Loucy (cell line): ENCODE measurements around the gene EAPP.

Source experiments
- H2AFZ ChIP-seq: fragments of 200-600 bp; sonication (generic); 2 replicates; pipeline ENCODE4 v1.6.0; 2016; ENCODE audit warnings: antibody characterized with exemption, mild to moderate bottlenecking, low read length, moderate library complexity
- H3F3A ChIP-seq: fragments of 200-600 bp; 2 replicates; pipeline ENCODE4 v1.6.0; 2016; ENCODE audit warnings: antibody characterized with exemption, low read depth, mild to moderate bottlenecking
- H3K27me3 ChIP-seq: fragments of 200-600 bp; sonication (generic); 2 replicates; pipeline ENCODE4 v1.6.1; 2014; ENCODE audit warnings: low read length, mild to moderate bottlenecking; ENCODE audit not compliant: insufficient read depth, poor library complexity, severe bottlenecking
- H3K36me3 ChIP-seq: fragments of 200-600 bp; sonication (generic); 2 replicates; pipeline ENCODE4 v1.6.1; 2016; ENCODE audit warnings: low read length; ENCODE audit not compliant: insufficient read depth
- H3K4me1 ChIP-seq: fragments of 200-600 bp; sonication (generic); 2 replicates; pipeline ENCODE4 v1.5.1; 2014; ENCODE audit warnings: low read length, mild to moderate bottlenecking; ENCODE audit not compliant: insufficient read depth, poor library complexity, severe bottlenecking
- H3K4me2 ChIP-seq: fragments of 200-600 bp; sonication (generic); 2 replicates; pipeline ENCODE4 v1.6.0; 2014; ENCODE audit warnings: antibody characterized with exemption, low read length, low read depth, mild to moderate bottlenecking; ENCODE audit not compliant: poor library complexity, severe bottlenecking
- H3K4me3 ChIP-seq: fragments of 200-600 bp; sonication (generic); 2 replicates; pipeline ENCODE4 v1.5.1; 2014; ENCODE audit warnings: low read length, mild to moderate bottlenecking, mixed read lengths; ENCODE audit not compliant: poor library complexity, severe bottlenecking
- H3K79me2 ChIP-seq: fragments of 200-600 bp; sonication (generic); 2 replicates; pipeline ENCODE4 v1.6.1; 2014; ENCODE audit warnings: low read length; ENCODE audit not compliant: insufficient read depth
- H3K9ac ChIP-seq: fragments of 200-600 bp; sonication (generic); 2 replicates; pipeline ENCODE4 v1.6.0; 2014; ENCODE audit warnings: mild to moderate bottlenecking, low read depth, low read length, moderate library complexity; ENCODE audit not compliant: poor library complexity, severe bottlenecking
- H3K9me2 ChIP-seq: fragments of 200-600 bp; sonication (generic); replicated peaks from 2 replicates; pipeline ENCODE4 v1.6.1; 2016; ENCODE audit warnings: low read depth, low read length, mixed read lengths
- H3K9me3 ChIP-seq: fragments of 200-600 bp; sonication (generic); 2 replicates; pipeline ENCODE4 v1.6.1; 2014; ENCODE audit warnings: mild to moderate bottlenecking, antibody characterized with exemption, low read length, low read depth; ENCODE audit not compliant: insufficient read depth
- H4K20me1 ChIP-seq: fragments of 200-600 bp; sonication (generic); 2 replicates; pipeline ENCODE4 v1.6.0; 2014; ENCODE audit warnings: antibody characterized with exemption, low read length, mild to moderate bottlenecking; ENCODE audit not compliant: insufficient read depth, poor library complexity, severe bottlenecking
- EZH2phosphoT487 ChIP-seq: fragments of 200-600 bp; IDR thresholded peaks from 2 replicates; pipeline ENCODE4 v1.6.1; 2018; ENCODE audit warnings: antibody characterized with exemption, mild to moderate bottlenecking, moderate library complexity, borderline replicate concordance
- TF ChIP-seq, protein P1 (sequence below): fragments of 200-600 bp; sonication (generic); conservative IDR thresholded peaks from 2 replicates; pipeline ENCODE4 v1.5.1; 2014; ENCODE audit warnings: mild to moderate bottlenecking, antibody characterized with exemption, low read length

Gene EAPP

DNA sequence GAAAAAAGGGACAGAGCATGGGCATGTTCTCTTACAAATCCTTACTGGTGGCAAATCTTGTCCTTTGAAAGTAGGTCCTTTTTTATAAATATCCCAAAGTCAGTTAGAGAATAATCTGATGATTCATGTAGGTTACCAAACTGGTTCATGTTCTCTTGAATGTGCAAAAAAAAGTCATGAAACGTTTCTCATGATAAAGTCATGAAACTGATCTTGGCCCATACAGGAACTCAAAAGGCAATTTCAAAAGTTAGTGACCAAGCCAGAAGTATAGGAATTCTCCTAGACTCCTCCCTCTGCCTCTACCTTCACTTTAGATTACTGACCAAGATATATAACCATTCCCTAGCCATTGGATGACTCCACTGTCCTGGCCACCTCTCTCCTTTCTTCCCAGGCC is 50.2 kb downstream of the EAPP start:
- Histone ChIP-seq H4K20me1 (no peaks in the 10 kb centered on the region), H3K9me2 (no peaks in the 10 kb centered on the region), H2AFZ (no peak overlapping the region), H3K36me3 (no peaks in the 10 kb centered on the region), H3K4me2 (no peak overlapping the region), H3K4me1 (no peaks in the 10 kb centered on the region), H3F3A (no peaks in the 10 kb centered on the region), H3K79me2 (no peaks in the 10 kb centered on the region), H3K4me3 (no peak overlapping the region), H3K27me3 (no peaks in the 10 kb centered on the region), H3K9me3 (no peaks in the 10 kb centered on the region), H3K9ac (no peak overlapping the region)
- TF ChIP-seq EZH2phosphoT487: no peak

DNA sequence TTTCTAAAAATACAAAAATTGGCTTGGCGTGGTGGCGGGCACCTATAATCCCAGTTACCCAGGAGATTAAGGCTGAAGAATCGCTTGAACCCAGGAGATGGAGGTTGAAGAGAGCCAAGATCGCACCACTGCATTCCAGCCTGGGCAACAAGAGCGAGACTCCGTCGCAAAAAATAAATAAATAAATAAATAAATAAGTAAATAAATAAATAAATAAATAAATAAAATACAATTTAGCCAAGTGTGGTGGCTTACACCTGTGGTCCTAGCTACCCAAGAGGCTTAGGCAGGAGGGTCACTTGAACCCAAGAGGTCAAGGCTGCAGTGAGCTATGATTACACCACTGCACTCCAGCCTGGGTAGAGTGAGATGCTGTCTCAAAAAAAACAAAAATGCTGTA is 51.0 kb downstream of the EAPP start:
- TF ChIP-seq EZH2phosphoT487: no peak
- TF ChIP-seq, protein P1, sequence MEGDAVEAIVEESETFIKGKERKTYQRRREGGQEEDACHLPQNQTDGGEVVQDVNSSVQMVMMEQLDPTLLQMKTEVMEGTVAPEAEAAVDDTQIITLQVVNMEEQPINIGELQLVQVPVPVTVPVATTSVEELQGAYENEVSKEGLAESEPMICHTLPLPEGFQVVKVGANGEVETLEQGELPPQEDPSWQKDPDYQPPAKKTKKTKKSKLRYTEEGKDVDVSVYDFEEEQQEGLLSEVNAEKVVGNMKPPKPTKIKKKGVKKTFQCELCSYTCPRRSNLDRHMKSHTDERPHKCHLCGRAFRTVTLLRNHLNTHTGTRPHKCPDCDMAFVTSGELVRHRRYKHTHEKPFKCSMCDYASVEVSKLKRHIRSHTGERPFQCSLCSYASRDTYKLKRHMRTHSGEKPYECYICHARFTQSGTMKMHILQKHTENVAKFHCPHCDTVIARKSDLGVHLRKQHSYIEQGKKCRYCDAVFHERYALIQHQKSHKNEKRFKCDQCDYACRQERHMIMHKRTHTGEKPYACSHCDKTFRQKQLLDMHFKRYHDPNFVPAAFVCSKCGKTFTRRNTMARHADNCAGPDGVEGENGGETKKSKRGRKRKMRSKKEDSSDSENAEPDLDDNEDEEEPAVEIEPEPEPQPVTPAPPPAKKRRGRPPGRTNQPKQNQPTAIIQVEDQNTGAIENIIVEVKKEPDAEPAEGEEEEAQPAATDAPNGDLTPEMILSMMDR: no peak

DNA sequence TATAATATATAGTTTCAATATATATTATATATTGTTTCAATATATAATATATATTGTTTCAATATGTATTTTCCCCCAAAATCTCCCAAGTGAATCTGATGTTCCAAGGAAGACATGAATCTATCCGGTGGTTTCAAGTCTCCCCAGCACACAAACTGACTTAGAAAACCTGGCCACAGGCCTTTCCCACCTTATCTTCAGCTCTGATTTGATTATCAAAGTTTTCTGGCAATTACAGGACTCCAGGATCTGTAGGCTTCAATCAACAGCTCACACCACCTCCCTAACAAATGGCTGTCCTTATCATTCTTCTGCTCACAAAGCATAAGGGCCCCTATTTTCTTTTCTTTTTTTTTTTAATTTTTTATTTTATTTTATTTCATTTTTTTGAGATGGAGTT is 54.8 kb downstream of the EAPP start:
- no peaks in the 10 kb centered on the region for H3K36me3 ChIP-seq
- no peak overlapping the region for H3K9ac ChIP-seq
- no peaks in the 10 kb centered on the region for H3F3A ChIP-seq
- no peak overlapping the region for H3K4me2 ChIP-seq
- no peaks in the 10 kb centered on the region for H3K27me3 ChIP-seq
- H3K4me1 ChIP-seq: no peaks in the 10 kb centered on the region
- H3K9me3 ChIP-seq: no peaks in the 10 kb centered on the region
- H4K20me1 ChIP-seq: no peaks in the 10 kb centered on the region
- no peak overlapping the region for H2AFZ ChIP-seq
- no peaks in the 10 kb centered on the region for H3K9me2 ChIP-seq
- no peak for TF ChIP-seq EZH2phosphoT487
- TF ChIP-seq, protein P1: no peak
- no peaks in the 10 kb centered on the region for H3K79me2 ChIP-seq
- no peak overlapping the region for H3K4me3 ChIP-seq

More for the DNA sequence above, 51.0 kb downstream of the EAPP start:
- H3K4me2 ChIP-seq: no peak overlapping the region
- no peaks in the 10 kb centered on the region for H3K36me3 ChIP-seq
- no peak overlapping the region for H3K9ac ChIP-seq
- no peak overlapping the region for H3K4me3 ChIP-seq
- no peaks in the 10 kb centered on the region for H3F3A ChIP-seq
- no peaks in the 10 kb centered on the region for H3K79me2 ChIP-seq
- no peaks in the 10 kb centered on the region for H3K9me2 ChIP-seq
- no peaks in the 10 kb centered on the region for H3K27me3 ChIP-seq
- H3K4me1 ChIP-seq: no peaks in the 10 kb centered on the region
- no peaks in the 10 kb centered on the region for H3K9me3 ChIP-seq
- no peaks in the 10 kb centered on the region for H4K20me1 ChIP-seq
- no peak overlapping the region for H2AFZ ChIP-seq

DNA sequence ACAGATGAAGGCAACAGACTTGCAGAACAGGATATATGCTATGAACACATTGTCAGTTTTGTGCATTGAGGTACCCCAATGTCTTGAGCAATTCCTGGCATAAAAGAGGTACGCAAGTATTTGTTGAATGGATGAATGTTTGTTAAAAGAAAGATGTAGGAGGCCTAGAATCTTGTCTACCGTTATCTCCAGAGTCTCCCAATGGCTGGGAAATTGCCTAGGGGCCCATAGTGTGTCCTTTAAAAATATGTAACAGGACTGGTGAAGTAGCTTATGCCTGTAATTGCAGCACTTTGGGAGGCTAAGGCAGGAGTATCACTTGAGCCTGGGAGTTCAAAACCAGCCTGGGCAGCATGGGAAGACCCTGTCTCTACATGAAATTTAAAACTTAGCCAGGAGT is 57.0 kb downstream of the EAPP start:
- Histone ChIP-seq H3K4me3 (no peak overlapping the region), H4K20me1 (no peaks in the 10 kb centered on the region), H3K4me2 (no peak overlapping the region), H3K9ac (no peak overlapping the region), H3K36me3 (no peaks in the 10 kb centered on the region), H2AFZ (no peak overlapping the region), H3K27me3 (no peaks in the 10 kb centered on the region), H3K9me3 (no peaks in the 10 kb centered on the region), H3F3A (no peaks in the 10 kb centered on the region), H3K9me2 (no peaks in the 10 kb centered on the region), H3K4me1 (no peaks in the 10 kb centered on the region), H3K79me2 (no peaks in the 10 kb centered on the region)
- TF ChIP-seq EZH2phosphoT487: no peak
- TF ChIP-seq, protein P1: no peak
